Measurements from ENCODE around the gene IL12B.

Gene IL12B

DNA sequence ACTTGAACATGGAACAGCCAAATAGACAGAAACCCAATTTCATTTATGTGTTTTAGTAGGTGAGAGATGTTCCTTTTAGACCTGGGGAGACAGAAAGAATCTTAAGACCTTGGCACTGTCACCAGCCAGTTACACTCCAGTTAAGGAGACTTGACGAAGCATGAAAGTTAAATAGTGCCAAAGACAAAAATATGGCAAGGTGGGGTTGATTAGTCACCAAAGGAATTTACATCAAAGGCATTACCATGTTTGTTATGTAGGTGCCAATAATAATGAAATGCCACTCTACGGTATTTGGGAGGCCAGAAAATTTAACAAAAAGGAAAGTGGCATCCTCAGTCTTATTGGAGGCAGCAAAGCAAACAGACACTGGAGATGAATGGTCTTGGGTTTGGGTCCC is 9.2 kb upstream of the IL12B start:
- TF ChIP-seq, protein P1, sequence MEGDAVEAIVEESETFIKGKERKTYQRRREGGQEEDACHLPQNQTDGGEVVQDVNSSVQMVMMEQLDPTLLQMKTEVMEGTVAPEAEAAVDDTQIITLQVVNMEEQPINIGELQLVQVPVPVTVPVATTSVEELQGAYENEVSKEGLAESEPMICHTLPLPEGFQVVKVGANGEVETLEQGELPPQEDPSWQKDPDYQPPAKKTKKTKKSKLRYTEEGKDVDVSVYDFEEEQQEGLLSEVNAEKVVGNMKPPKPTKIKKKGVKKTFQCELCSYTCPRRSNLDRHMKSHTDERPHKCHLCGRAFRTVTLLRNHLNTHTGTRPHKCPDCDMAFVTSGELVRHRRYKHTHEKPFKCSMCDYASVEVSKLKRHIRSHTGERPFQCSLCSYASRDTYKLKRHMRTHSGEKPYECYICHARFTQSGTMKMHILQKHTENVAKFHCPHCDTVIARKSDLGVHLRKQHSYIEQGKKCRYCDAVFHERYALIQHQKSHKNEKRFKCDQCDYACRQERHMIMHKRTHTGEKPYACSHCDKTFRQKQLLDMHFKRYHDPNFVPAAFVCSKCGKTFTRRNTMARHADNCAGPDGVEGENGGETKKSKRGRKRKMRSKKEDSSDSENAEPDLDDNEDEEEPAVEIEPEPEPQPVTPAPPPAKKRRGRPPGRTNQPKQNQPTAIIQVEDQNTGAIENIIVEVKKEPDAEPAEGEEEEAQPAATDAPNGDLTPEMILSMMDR (IDR thresholded peaks at IDR 0.05; ENCODE audit: low read depth, low read length) = no peak
- H3K4me3 ChIP-seq (replicated peaks in 1 of 2; ENCODE audit: low read depth in 2 of 2, low read length in 2 of 2) = no peak overlapping the region
- no peak for DNase-seq (ENCODE audit: low read depth in 2 of 2)

GRCh38 chr5:159338118-159338517 is 7.8 kb upstream of the IL12B start:
- no peak for DNase-seq (ENCODE audit: low read depth in 2 of 2)
- TF ChIP-seq, protein P1 (IDR thresholded peaks at IDR 0.05; ENCODE audit: low read depth, low read length) = no peak
- no peak overlapping the region for H3K4me3 ChIP-seq (replicated peaks in 1 of 2; ENCODE audit: low read depth in 2 of 2, low read length in 2 of 2)

DNA sequence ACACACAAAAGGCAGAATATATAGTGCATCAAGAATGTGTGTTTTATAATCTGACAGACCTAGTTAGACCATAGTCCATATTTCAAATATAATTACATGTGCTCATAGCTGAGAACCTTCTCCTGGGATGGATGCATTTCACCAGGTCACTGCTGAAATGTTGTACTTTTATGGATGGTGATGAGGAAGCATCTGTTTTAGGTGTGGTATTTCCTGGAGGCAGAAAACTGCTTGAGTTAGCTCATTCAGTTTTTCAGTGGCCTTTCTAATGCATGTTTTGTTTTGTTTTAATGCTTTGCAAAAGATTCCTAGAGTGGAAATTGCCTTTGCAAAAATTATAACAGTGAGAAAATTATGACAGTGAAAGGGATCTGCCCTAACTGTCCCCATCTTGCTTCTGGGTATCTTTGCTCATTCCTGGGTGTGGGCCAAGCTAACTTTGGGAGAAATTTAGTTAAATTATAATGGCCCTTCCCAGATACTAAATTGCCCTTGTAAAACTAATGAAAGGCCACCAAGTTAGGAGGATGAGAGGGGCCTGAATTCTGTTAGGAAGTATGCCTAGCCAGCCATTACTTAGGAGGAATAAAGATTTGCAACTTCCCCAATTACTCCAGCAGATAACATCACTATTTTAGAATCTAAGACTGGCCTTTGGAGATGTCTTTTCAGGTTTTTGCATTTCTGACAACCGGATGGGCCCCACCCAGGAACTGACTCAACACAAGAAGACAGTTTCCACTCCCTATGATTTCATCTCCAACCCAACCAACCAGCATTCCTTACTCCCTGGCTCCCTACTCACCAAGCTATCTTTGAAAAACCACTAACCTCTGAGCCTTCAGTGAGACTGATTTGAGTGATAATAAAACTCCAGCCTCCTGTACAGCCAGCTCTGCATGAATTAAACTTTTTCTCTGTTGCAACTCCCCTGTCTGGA is 7.0 kb upstream of the IL12B start:
- TF ChIP-seq, protein P1 (IDR thresholded peaks at IDR 0.05; ENCODE audit: low read depth, low read length) = no peak
- no peak overlapping the region for H3K4me3 ChIP-seq (replicated peaks in 1 of 2; ENCODE audit: low read depth in 2 of 2, low read length in 2 of 2)
- DNase-seq (ENCODE audit: low read depth in 2 of 2) = peak; percentile 39 to 82

- DNase-seq (ENCODE audit: low read depth in 2 of 2) = no peak
- H3K4me3 ChIP-seq (replicated peaks in 1 of 2; ENCODE audit: low read depth in 2 of 2, low read length in 2 of 2) = no peak overlapping the region
- TF ChIP-seq, protein P1 (IDR thresholded peaks at IDR 0.05; ENCODE audit: low read depth, low read length) = no peak
Observed at GRCh38 chr5:159336586-159336985, 6.3 kb upstream of the IL12B start.

DNA sequence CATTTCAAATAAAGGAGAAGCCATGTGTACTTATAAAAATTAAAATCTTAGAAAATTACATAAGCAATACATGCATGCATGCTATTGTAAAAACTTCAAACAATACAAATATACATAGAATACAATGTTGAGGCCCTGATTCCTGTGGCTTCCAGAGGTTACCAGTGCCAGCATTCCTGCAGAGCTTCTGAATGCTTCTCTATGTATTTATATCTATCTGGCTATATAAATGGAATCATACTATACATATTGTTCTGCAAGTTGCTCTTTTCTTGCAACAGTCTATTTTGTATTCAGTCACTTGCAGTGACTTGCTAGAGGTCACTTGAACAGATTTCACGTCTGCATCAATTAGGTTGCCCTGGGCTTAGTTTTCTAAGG is 3.2 kb upstream of the IL12B start:
- no peak overlapping the region for H3K4me3 ChIP-seq (replicated peaks in 1 of 2; ENCODE audit: low read depth in 2 of 2, low read length in 2 of 2)
- TF ChIP-seq, protein P1 (IDR thresholded peaks at IDR 0.05; ENCODE audit: low read depth, low read length) = no peak

DNA sequence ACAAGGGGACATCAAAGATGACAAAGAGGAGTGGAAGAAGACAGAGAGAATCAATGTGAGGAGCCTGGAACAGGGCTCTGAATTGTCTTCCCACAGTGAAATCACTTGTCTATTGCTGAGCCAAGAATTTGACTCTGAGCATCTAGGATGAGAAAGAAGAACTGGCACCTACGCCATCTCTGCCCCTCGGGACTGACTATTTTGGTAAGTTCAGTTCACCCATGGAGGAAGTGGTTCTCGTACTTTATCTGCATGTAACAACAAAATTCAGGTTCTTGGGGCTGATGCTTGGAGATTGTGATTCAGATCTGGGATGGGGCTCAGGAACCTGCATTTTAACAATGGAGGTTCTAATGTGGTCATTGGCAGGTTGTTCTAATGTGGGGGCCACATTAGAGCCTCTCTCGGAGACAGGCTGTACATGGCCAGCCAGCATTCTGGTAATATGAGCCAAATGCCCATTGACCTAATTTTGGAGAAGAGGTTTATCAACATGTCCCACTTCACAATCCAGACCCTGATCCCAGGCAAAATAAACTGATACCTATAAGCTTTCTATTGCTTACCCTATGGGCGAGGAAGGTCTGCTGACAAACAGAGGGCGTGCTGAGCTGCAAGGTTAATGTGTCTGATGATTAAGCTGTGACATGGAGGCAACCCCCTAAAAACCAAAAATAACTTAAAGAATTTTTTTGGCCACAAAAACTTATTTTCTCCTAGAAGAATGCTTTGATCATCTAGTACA is 2.7 kb upstream of the IL12B start:
- TF ChIP-seq, protein P1 (IDR thresholded peaks at IDR 0.05; ENCODE audit: low read depth, low read length) = no peak
- no peak for DNase-seq (ENCODE audit: low read depth in 2 of 2)
- H3K4me3 ChIP-seq (replicated peaks in 1 of 2; ENCODE audit: low read depth in 2 of 2, low read length in 2 of 2) = no peak overlapping the region

More for the DNA sequence above, 3.2 kb upstream of the IL12B start:
- no peak for DNase-seq (ENCODE audit: low read depth in 2 of 2)

All from cardiac fibroblast (primary cell).